NK-92 (cell line): ENCODE results near the gene ZC3H12C.

Experiments used
- DNase-seq: peaks from one replicate; lab custom pipeline; 2025; ENCODE audit not compliant: unreplicated experiment; lab: John Stamatoyannopoulos, UW

Gene ZC3H12C

GRCh38 chr11:110076371-110076965, 16.7 kb upstream of the ZC3H12C start:
- no peak for DNase-seq

- DNase-seq = no peak
These were observed 15.8 kb upstream of the ZC3H12C start for GRCh38 chr11:110077346-110077745.

GRCh38 chr11:110077831-110078325, 15.3 kb upstream of the ZC3H12C start:
- DNase-seq = no peak

GRCh38 chr11:110078923-110079544, 14.2 kb upstream of the ZC3H12C start:
- DNase-seq = no peak

GRCh38 chr11:110079726-110080125, 13.5 kb upstream of the ZC3H12C start:
- no peak for DNase-seq

- DNase-seq = no peak
These were observed 11.5 kb upstream of the ZC3H12C start for GRCh38 chr11:110081462-110082376.

- no peak for DNase-seq
These were observed 10.3 kb upstream of the ZC3H12C start for GRCh38 chr11:110082899-110083298.

GRCh38 chr11:110085255-110085838, 7.8 kb upstream of the ZC3H12C start:
- no peak for DNase-seq

- no peak for DNase-seq
These were observed 6.3 kb upstream of the ZC3H12C start for GRCh38 chr11:110086892-110087309.

GRCh38 chr11:110087812-110088534, 5.2 kb upstream of the ZC3H12C start:
- DNase-seq = no peak

GRCh38 chr11:110088535-110089344, 4.5 kb upstream of the ZC3H12C start:
- no peak for DNase-seq

GRCh38 chr11:110089617-110090282, 3.4 kb upstream of the ZC3H12C start:
- DNase-seq = no peak

GRCh38 chr11:110090466-110091026, 2.6 kb upstream of the ZC3H12C start:
- no peak for DNase-seq

GRCh38 chr11:110092111-110092514, 1.1 kb upstream of the ZC3H12C start:
- no peak for DNase-seq

- DNase-seq = no peak
These were observed 460 bp downstream of the ZC3H12C start for GRCh38 chr11:110093407-110094297.

- DNase-seq = no peak
These were observed 1.4 kb downstream of the ZC3H12C start for GRCh38 chr11:110094298-110095285.

- DNase-seq = no peak
These were observed 2.4 kb downstream of the ZC3H12C start for GRCh38 chr11:110095554-110095953.
